Measurements from ENCODE around the gene HHAT. TPM values are rescaled to one million over a fixed set of nuclear protein-coding genes. Genes with fewer than 3 reads are reported as not detected.

Gene HHAT
- total and polyA plus RNA-seq, 4 experiments from 2014 or later = 4.3 to 6.8 (median 5.8) TPM

GRCh38 chr1:210588357-210588756 lies 259.7 kb downstream of the HHAT start:
- H3K27me3 ChIP-seq (ENCODE audit: insufficient read depth, low read length) = no peaks in the 10 kb centered on the region
- H3K36me3 Mint-ChIP-seq = peaks cover 13 to 36% of the 10 kb centered on the region in 2 donors
- peaks cover 0 to 20% (median 6%) of the 10 kb centered on the region in 8 donors for H3K9me3 Mint-ChIP-seq
- intact Hi-C loops (cut with micrococcal nuclease) = loop anchor here (10.0 kb wide), 1 partner anchor 886 kb away; no protein-coding TSS in a partner anchor
- no peaks in the 10 kb centered on the region for H3K4me1 ChIP-seq (ENCODE audit: insufficient read depth, low read length)
- H3K36me3 ChIP-seq (ENCODE audit: insufficient read depth, low read length) = no peaks in the 10 kb centered on the region
- no peak overlapping the region for H3K27ac Mint-ChIP-seq
- no peaks in the 10 kb centered on the region for H3K27me3 Mint-ChIP-seq
- no peak overlapping the region for H3K4me3 ChIP-seq (ENCODE audit: low read length in 2 of 2)
- ChIA-PET POLR2A (ENCODE audit: partially characterized antibody) (no interaction called here), CTCF (ENCODE audit: partially characterized antibody) (no interaction called here)
- no peak overlapping the region for H3K4me3 Mint-ChIP-seq
- H3K9me3 ChIP-seq (ENCODE audit: control insufficient read depth in 1 of 2, low read length in 2 of 2) = no peaks in the 10 kb centered on the region
- no peak for DNase-seq
- H3K27ac ChIP-seq (ENCODE audit: low read depth, low read length) = no peak overlapping the region
- H3K4me1 Mint-ChIP-seq = peaks cover 0 to 2% (median 0%) of the 10 kb centered on the region in 4 donors

DNA sequence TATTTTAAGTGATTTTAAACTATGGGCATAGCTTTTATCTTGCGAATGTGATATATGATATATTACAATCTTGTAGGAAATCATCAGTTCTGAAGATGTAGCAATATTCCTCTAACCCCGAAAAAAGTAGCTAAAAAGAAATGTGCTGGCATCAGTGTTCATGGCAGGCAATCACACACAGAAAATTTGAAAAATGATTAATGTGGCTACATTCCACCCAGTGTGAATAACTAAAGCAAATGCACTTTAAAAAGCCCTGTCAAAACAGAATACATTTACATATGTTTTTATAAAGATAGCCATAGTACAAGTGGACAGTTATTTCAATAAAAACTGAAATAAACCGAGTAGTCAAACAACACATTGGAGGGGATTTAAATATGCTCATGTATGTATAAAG lies 260.2 kb downstream of the HHAT start:
- Histone ChIP-seq H3K27ac (ENCODE audit: low read depth, low read length) (no peak overlapping the region), H3K9me3 (ENCODE audit: control insufficient read depth in 1 of 2, low read length in 2 of 2) (no peaks in the 10 kb centered on the region), H3K36me3 (ENCODE audit: insufficient read depth, low read length) (no peaks in the 10 kb centered on the region), H3K4me3 (ENCODE audit: low read length in 2 of 2) (no peak overlapping the region), H3K27me3 (ENCODE audit: insufficient read depth, low read length) (no peaks in the 10 kb centered on the region), H3K4me1 (ENCODE audit: insufficient read depth, low read length) (no peaks in the 10 kb centered on the region)
- H3K27me3 Mint-ChIP-seq = no peaks in the 10 kb centered on the region
- H3K4me3 Mint-ChIP-seq = no peak overlapping the region
- POLR2A ChIA-PET (ENCODE audit: partially characterized antibody) = no interaction called here
- H3K4me1 Mint-ChIP-seq = peaks cover 0 to 2% (median 0%) of the 10 kb centered on the region in 4 donors
- intact Hi-C loops (cut with micrococcal nuclease) = loop anchor here (10.0 kb wide), 1 partner anchor 886 kb away; no protein-coding TSS in a partner anchor
- H3K36me3 Mint-ChIP-seq = peaks cover 13 to 38% of the 10 kb centered on the region in 2 donors
- H3K27ac Mint-ChIP-seq = no peak overlapping the region
- CTCF ChIA-PET (ENCODE audit: partially characterized antibody) = no interaction called here
- peaks cover 0 to 22% (median 6%) of the 10 kb centered on the region in 8 donors for H3K9me3 Mint-ChIP-seq
- DNase-seq = no peak

GRCh38 chr1:210591214-210591613 lies 262.5 kb downstream of the HHAT start:
- H3K4me3 ChIP-seq (ENCODE audit: low read length in 2 of 2) = no peak overlapping the region
- ChIA-PET POLR2A (ENCODE audit: partially characterized antibody) (no interaction called here), CTCF (ENCODE audit: partially characterized antibody) (no interaction called here)
- peaks cover 17 to 46% of the 10 kb centered on the region in 2 donors for H3K36me3 Mint-ChIP-seq
- H3K36me3 ChIP-seq (ENCODE audit: insufficient read depth, low read length) = no peaks in the 10 kb centered on the region
- intact Hi-C loops (cut with micrococcal nuclease) = no loop called here
- H3K4me1 Mint-ChIP-seq = no peaks in the 10 kb centered on the region
- no peak overlapping the region for H3K27ac Mint-ChIP-seq
- no peaks in the 10 kb centered on the region for H3K27me3 ChIP-seq (ENCODE audit: insufficient read depth, low read length)
- H3K27ac ChIP-seq (ENCODE audit: low read depth, low read length) = no peak overlapping the region
- no peak for DNase-seq
- H3K4me1 ChIP-seq (ENCODE audit: insufficient read depth, low read length) = no peaks in the 10 kb centered on the region
- H3K27me3 Mint-ChIP-seq = no peaks in the 10 kb centered on the region
- H3K9me3 Mint-ChIP-seq = peaks cover 0 to 22% (median 10%) of the 10 kb centered on the region in 8 donors
- no peaks in the 10 kb centered on the region for H3K9me3 ChIP-seq (ENCODE audit: control insufficient read depth in 1 of 2, low read length in 2 of 2)
- H3K4me3 Mint-ChIP-seq = no peak overlapping the region

GRCh38 chr1:210594605-210595004 lies 265.9 kb downstream of the HHAT start:
- Mint-ChIP-seq H3K4me1 (no peaks in the 10 kb centered on the region), H3K27me3 (no peaks in the 10 kb centered on the region), H3K27ac (no peak overlapping the region), H3K4me3 (no peak overlapping the region), H3K36me3 (peaks cover 18 to 49% of the 10 kb centered on the region in 2 donors), H3K9me3 (peaks cover 0 to 22% (median 12%) of the 10 kb centered on the region in 8 donors)
- DNase-seq = no peak
- H3K4me3 ChIP-seq (ENCODE audit: low read length in 2 of 2) = no peak overlapping the region
- intact Hi-C loops (cut with micrococcal nuclease) = no loop called here
- H3K4me1 ChIP-seq (ENCODE audit: insufficient read depth, low read length) = no peaks in the 10 kb centered on the region
- H3K9me3 ChIP-seq (ENCODE audit: control insufficient read depth in 1 of 2, low read length in 2 of 2) = no peaks in the 10 kb centered on the region
- H3K27me3 ChIP-seq (ENCODE audit: insufficient read depth, low read length) = no peaks in the 10 kb centered on the region
- CTCF ChIA-PET (ENCODE audit: partially characterized antibody) = no interaction called here
- H3K27ac ChIP-seq (ENCODE audit: low read depth, low read length) = no peak overlapping the region
- POLR2A ChIA-PET (ENCODE audit: partially characterized antibody) = no interaction called here
- no peaks in the 10 kb centered on the region for H3K36me3 ChIP-seq (ENCODE audit: insufficient read depth, low read length)

- Histone ChIP-seq H3K4me3 (ENCODE audit: low read length in 2 of 2) (no peak overlapping the region), H3K36me3 (ENCODE audit: insufficient read depth, low read length) (no peaks in the 10 kb centered on the region), H3K4me1 (ENCODE audit: insufficient read depth, low read length) (no peaks in the 10 kb centered on the region), H3K9me3 (ENCODE audit: control insufficient read depth in 1 of 2, low read length in 2 of 2) (no peaks in the 10 kb centered on the region), H3K27me3 (ENCODE audit: insufficient read depth, low read length) (no peaks in the 10 kb centered on the region), H3K27ac (ENCODE audit: low read depth, low read length) (no peak overlapping the region)
- DNase-seq = no peak
- Mint-ChIP-seq H3K4me1 (no peaks in the 10 kb centered on the region), H3K27ac (no peak overlapping the region), H3K9me3 (peaks cover 0 to 12% (median 5%) of the 10 kb centered on the region in 8 donors), H3K4me3 (no peak overlapping the region), H3K36me3 (peaks cover 8 to 31% of the 10 kb centered on the region in 2 donors), H3K27me3 (no peaks in the 10 kb centered on the region)
- POLR2A ChIA-PET (ENCODE audit: partially characterized antibody) = no interaction called here
- CTCF ChIA-PET (ENCODE audit: partially characterized antibody) = no interaction called here
- intact Hi-C loops (cut with micrococcal nuclease) = no loop called here
Observed at GRCh38 chr1:210596641-210597040, 267.9 kb downstream of the HHAT start.

DNA sequence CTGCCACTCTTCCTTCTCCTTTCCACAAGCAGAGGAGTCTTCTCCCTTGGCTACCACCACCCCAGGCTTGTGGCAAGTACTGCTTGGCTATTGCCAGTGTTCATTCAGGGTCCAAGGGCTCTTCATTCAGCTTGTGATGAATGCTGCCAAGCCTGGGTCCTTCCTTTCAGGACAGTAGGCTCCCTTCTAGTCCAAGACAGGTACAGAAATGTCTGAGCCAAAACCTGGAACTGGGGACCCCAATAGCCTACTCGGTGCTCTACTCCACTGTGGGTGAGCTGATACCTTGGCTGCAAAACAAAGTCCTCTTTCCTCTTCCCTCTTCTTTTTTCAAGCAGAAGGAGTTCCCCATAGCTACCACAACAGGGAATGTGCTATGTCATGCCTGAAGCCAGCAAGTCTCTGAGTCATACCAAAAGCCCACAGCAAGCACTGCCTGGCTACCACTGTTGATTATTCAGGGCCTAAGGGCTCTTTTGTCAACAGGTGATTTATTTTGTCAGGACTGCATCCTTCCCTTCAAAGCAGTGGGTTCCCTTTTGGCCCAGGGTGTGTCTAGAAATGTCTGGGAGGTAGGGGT lies 268.9 kb downstream of the HHAT start:
- no peaks in the 10 kb centered on the region for H3K27me3 Mint-ChIP-seq
- no peak overlapping the region for H3K4me3 Mint-ChIP-seq
- H3K9me3 ChIP-seq (ENCODE audit: control insufficient read depth in 1 of 2, low read length in 2 of 2) = no peaks in the 10 kb centered on the region
- no peak overlapping the region for H3K27ac Mint-ChIP-seq
- CTCF ChIA-PET (ENCODE audit: partially characterized antibody) = no interaction called here
- no peaks in the 10 kb centered on the region for H3K36me3 ChIP-seq (ENCODE audit: insufficient read depth, low read length)
- H3K4me3 ChIP-seq (ENCODE audit: low read length in 2 of 2) = no peak overlapping the region
- H3K27me3 ChIP-seq (ENCODE audit: insufficient read depth, low read length) = no peaks in the 10 kb centered on the region
- peaks cover 0 to 9% (median 6%) of the 10 kb centered on the region in 8 donors for H3K9me3 Mint-ChIP-seq
- H3K36me3 Mint-ChIP-seq = peaks cover 5 to 30% of the 10 kb centered on the region in 2 donors
- POLR2A ChIA-PET (ENCODE audit: partially characterized antibody) = no interaction called here
- no peak for DNase-seq
- intact Hi-C loops (cut with micrococcal nuclease) = no loop called here
- no peak overlapping the region for H3K27ac ChIP-seq (ENCODE audit: low read depth, low read length)
- H3K4me1 ChIP-seq (ENCODE audit: insufficient read depth, low read length) = no peaks in the 10 kb centered on the region
- no peaks in the 10 kb centered on the region for H3K4me1 Mint-ChIP-seq

GRCh38 chr1:210598135-210598652 lies 269.5 kb downstream of the HHAT start:
- intact Hi-C loops (cut with micrococcal nuclease) = no loop called here
- Histone ChIP-seq H3K4me3 (ENCODE audit: low read length in 2 of 2) (no peak overlapping the region), H3K27me3 (ENCODE audit: insufficient read depth, low read length) (no peaks in the 10 kb centered on the region), H3K27ac (ENCODE audit: low read depth, low read length) (no peak overlapping the region), H3K36me3 (ENCODE audit: insufficient read depth, low read length) (no peaks in the 10 kb centered on the region), H3K4me1 (ENCODE audit: insufficient read depth, low read length) (no peaks in the 10 kb centered on the region), H3K9me3 (ENCODE audit: control insufficient read depth in 1 of 2, low read length in 2 of 2) (no peaks in the 10 kb centered on the region)
- ChIA-PET CTCF (ENCODE audit: partially characterized antibody) (no interaction called here), POLR2A (ENCODE audit: partially characterized antibody) (no interaction called here)
- H3K4me3 Mint-ChIP-seq = no peak overlapping the region
- DNase-seq = no peak
- H3K27ac Mint-ChIP-seq = no peak overlapping the region
- peaks cover 5 to 30% of the 10 kb centered on the region in 2 donors for H3K36me3 Mint-ChIP-seq
- peaks cover 0 to 8% (median 6%) of the 10 kb centered on the region in 8 donors for H3K9me3 Mint-ChIP-seq
- no peaks in the 10 kb centered on the region for H3K4me1 Mint-ChIP-seq
- H3K27me3 Mint-ChIP-seq = no peaks in the 10 kb centered on the region

Measured in CD4-positive, alpha-beta memory T cell (primary cell).